KMS-11 (cell line): ENCODE data around the gene DAB1.

ENCODE experiments used
- H2AFZ ChIP-seq: fragments of 200-600 bp; sonication (generic); 2 replicates; pipeline ENCODE4 v1.6.1; 2016; ENCODE audit warnings: antibody characterized with exemption, mixed run types, low read depth
- H3K27ac ChIP-seq: fragments of 200-600 bp; sonication (generic); 2 replicates; pipeline ENCODE4 v1.6.1; 2016; ENCODE audit warnings: mild to moderate bottlenecking, mixed run types
- H3K27me3 ChIP-seq: fragments of 200-600 bp; sonication (generic); 2 replicates; pipeline ENCODE4 v1.6.1; 2017; ENCODE audit warnings: mild to moderate bottlenecking, low read depth, mixed run types, moderate library complexity; ENCODE audit not compliant: insufficient read depth
- H3K36me3 ChIP-seq: fragments of 200-600 bp; sonication (generic); 2 replicates; pipeline ENCODE4 v1.6.1; 2017; ENCODE audit warnings: mild to moderate bottlenecking, mixed run types; ENCODE audit not compliant: insufficient read depth
- H3K4me1 ChIP-seq: fragments of 200-600 bp; sonication (generic); 2 replicates; pipeline ENCODE4 v1.6.1; 2016; ENCODE audit warnings: mild to moderate bottlenecking, low read depth, mixed run types; ENCODE audit not compliant: poor library complexity, severe bottlenecking
- H3K4me2 ChIP-seq: fragments of 200-600 bp; sonication (generic); 2 replicates; pipeline ENCODE4 v1.7.0; 2016; ENCODE audit warnings: mild to moderate bottlenecking, mixed run types
- H3K4me3 ChIP-seq: fragments of 200-600 bp; sonication (generic); IDR thresholded peaks from 2 replicates; pipeline ENCODE4 v1.6.1; 2017; ENCODE audit warnings: low read depth, low read length, mixed read lengths; ENCODE audit not compliant: insufficient read depth
- H3K79me2 ChIP-seq: fragments of 200-600 bp; sonication (generic); 2 replicates; pipeline ENCODE4 v1.6.1; 2016; ENCODE audit warnings: low read depth, mixed run types; ENCODE audit not compliant: insufficient read depth
- H3K9ac ChIP-seq: fragments of 200-600 bp; sonication (generic); 2 replicates; pipeline ENCODE4 v1.6.1; 2016; ENCODE audit warnings: mild to moderate bottlenecking, mixed run types
- H4K20me1 ChIP-seq: fragments of 200-600 bp; sonication (generic); 2 replicates; pipeline ENCODE4 v1.6.1; 2016; ENCODE audit warnings: mild to moderate bottlenecking, mixed run types; ENCODE audit not compliant: insufficient read depth
- TF ChIP-seq, protein P1 (sequence below): fragments of 200-600 bp; sonication (generic); conservative IDR thresholded peaks from 2 replicates; pipeline ENCODE4 v1.6.1; 2017; ENCODE audit warnings: low read depth, mild to moderate bottlenecking, antibody characterized with exemption, low read length, moderate library complexity, mixed read lengths

The DAB1 gene

DNA sequence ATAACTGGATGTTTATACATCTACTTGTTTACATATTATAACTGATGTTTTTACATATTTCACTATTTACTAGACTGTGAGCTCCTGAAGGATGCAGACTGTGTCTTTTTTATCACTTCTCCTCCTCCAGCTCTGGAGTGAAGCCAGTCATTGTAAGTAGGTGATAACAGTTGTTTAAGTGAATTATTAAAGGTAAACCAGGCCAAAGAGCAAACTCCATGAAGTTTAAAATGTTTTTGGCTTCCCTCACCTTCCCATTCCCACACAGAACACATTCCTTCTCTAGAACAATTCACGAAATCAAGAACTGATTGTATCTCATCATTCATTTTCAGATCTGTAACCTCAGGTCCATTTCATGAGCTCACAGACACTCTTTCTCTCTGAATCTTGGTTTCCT, 98.3 kb downstream of the DAB1 start:
- TF ChIP-seq, protein P1, sequence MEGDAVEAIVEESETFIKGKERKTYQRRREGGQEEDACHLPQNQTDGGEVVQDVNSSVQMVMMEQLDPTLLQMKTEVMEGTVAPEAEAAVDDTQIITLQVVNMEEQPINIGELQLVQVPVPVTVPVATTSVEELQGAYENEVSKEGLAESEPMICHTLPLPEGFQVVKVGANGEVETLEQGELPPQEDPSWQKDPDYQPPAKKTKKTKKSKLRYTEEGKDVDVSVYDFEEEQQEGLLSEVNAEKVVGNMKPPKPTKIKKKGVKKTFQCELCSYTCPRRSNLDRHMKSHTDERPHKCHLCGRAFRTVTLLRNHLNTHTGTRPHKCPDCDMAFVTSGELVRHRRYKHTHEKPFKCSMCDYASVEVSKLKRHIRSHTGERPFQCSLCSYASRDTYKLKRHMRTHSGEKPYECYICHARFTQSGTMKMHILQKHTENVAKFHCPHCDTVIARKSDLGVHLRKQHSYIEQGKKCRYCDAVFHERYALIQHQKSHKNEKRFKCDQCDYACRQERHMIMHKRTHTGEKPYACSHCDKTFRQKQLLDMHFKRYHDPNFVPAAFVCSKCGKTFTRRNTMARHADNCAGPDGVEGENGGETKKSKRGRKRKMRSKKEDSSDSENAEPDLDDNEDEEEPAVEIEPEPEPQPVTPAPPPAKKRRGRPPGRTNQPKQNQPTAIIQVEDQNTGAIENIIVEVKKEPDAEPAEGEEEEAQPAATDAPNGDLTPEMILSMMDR, result no peak
- H2AFZ ChIP-seq, result no peak overlapping the region
- no peak overlapping the region for H3K4me2 ChIP-seq

DNA sequence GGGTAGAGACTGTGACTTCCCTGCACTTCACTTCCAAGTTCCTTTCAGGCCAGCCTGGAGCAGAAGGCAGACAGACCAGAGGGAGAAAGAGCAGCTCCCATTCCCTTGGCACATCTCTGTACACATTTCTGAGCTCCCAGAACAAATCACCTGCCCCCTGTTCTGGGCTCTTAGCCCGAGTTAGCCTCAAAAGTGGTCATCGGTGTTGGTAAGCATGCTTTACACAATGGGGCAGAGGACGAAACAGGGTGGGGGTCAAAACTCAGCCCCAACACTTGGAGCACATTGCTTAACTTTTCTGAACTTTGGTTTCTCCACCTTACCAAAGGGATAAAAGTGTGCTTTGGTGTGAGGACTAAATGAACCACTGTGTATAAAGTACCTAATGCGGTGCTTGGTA, 98.7 kb downstream of the DAB1 start:
- Histone ChIP-seq H3K27me3 (no peaks in the 10 kb centered on the region), H3K4me3 (no peak overlapping the region), H4K20me1 (no peaks in the 10 kb centered on the region), H3K36me3 (no peaks in the 10 kb centered on the region), H3K79me2 (no peaks in the 10 kb centered on the region), H3K4me1 (no peaks in the 10 kb centered on the region), H2AFZ (no peak overlapping the region), H3K27ac (no peak overlapping the region), H3K4me2 (no peak overlapping the region), H3K9ac (no peak overlapping the region)
- TF ChIP-seq, protein P1, result no peak

More for the DNA sequence above, 98.3 kb downstream of the DAB1 start:
- Histone ChIP-seq H3K4me1 (no peaks in the 10 kb centered on the region), H4K20me1 (no peaks in the 10 kb centered on the region), H3K79me2 (no peaks in the 10 kb centered on the region), H3K36me3 (no peaks in the 10 kb centered on the region), H3K9ac (no peak overlapping the region), H3K4me3 (no peak overlapping the region), H3K27me3 (no peaks in the 10 kb centered on the region), H3K27ac (no peak overlapping the region)

DNA sequence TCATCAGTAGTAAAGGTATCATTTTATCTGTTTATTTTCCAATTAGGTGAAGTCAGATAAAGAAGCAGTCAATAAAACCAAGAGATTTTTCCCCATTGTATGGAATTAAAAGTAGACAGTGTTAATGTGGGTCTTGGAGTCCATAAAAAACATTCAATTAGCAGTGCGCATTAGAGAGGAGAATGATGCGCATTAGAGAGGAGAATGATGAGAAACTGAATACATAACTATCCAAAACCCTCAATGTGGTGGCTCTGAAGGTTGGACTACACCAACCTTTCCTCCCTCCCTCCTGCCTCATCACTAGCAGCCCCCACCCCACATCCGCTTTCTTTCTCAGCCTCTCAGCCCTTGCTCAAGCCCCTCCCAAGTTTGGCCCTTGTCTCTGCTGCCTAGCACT, 99.5 kb downstream of the DAB1 start:
- H3K4me2 ChIP-seq, result no peak overlapping the region

DNA sequence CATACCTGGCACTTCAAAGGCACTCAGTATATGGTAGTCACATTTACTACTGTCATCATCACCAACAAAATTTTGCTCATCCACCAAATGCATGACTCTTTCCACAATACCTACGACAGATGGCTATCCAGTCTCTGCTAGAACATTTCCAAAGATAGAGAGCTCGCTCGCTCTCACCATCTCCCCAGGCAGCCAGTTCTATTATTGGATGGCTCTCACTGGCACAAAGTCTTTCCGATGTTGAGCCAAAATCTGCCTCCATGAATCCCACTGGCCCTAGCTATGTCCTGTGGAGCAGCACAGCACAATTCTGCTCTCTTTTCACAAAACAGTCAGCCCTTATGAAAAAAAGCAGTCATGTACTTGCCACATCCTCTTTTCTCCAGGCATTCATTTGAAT, 102.1 kb downstream of the DAB1 start:
- H2AFZ ChIP-seq, result no peak overlapping the region
- no peaks in the 10 kb centered on the region for H3K79me2 ChIP-seq
- H3K4me3 ChIP-seq, result no peak overlapping the region
- H3K27ac ChIP-seq, result no peak overlapping the region
- no peak overlapping the region for H3K4me2 ChIP-seq
- H3K4me1 ChIP-seq, result no peaks in the 10 kb centered on the region
- H3K9ac ChIP-seq, result no peak overlapping the region
- TF ChIP-seq, protein P1, result no peak
- no peaks in the 10 kb centered on the region for H3K27me3 ChIP-seq
- no peaks in the 10 kb centered on the region for H3K36me3 ChIP-seq
- H4K20me1 ChIP-seq, result no peaks in the 10 kb centered on the region

More for the DNA sequence above, 99.5 kb downstream of the DAB1 start:
- Histone ChIP-seq H2AFZ (no peak overlapping the region), H3K79me2 (no peaks in the 10 kb centered on the region), H3K27ac (no peak overlapping the region), H3K27me3 (no peaks in the 10 kb centered on the region), H3K4me3 (no peak overlapping the region), H3K36me3 (no peaks in the 10 kb centered on the region), H3K4me1 (no peaks in the 10 kb centered on the region), H3K9ac (no peak overlapping the region), H4K20me1 (no peaks in the 10 kb centered on the region)
- TF ChIP-seq, protein P1, result no peak
